B cell (primary cell): Measurements from ENCODE around the gene CD44. TPM values are rescaled to one million over a fixed set of nuclear protein-coding genes. Genes with fewer than 3 reads are reported as not detected.

Experiments
- ATAC-seq: fragments of 200-7000 bp; cut with Tn5 transposase; one replicate; pipeline ENCODE4 v1.10.0; 2021; ENCODE audit warnings: low read depth, mild to moderate bottlenecking, moderate number of reproducible peaks, moderate library complexity
- CTCF ChIA-PET: fragments of 350-600 bp; sonication (Branson Sonifier 250); formaldehyde crosslinking; loops from one replicate; lab custom pipeline; 2021; ENCODE audit warnings: antibody characterized with exemption, inconsistent platforms; lab: Charles Lee
- POLR2A ChIA-PET: fragments of 350-600 bp; sonication (Branson Sonifier 250); formaldehyde crosslinking; loops from one replicate; lab custom pipeline; 2021; ENCODE audit warnings: antibody characterized with exemption; lab: Charles Lee
- DNase-seq: peaks from one replicate; pipeline ENCODE4 v3.0.0; 2013
- H2AFZ ChIP-seq: 2 replicates; pipeline ENCODE4 v1.6.1; 2012; ENCODE audit warnings: mild to moderate bottlenecking, low read depth, low read length; ENCODE audit not compliant: insufficient read depth, poor library complexity, severe bottlenecking
- H3K27ac ChIP-seq, 2 donors: 1 replicate in 1 of 2; 2 replicates in 1 of 2; pipeline ENCODE4 v1.5.1; 2012 to 2013; ENCODE audit warnings: low read length in 2 of 2, mild to moderate bottlenecking in 2 of 2, moderate library complexity in 1 of 2
- H3K27me3 ChIP-seq, 4 experiments: fragments of 200-600 bp in 1 of 4; sonication (generic) in 1 of 4; replicated peaks in 1 of 4; 1 replicate in 2 of 4; 2 replicates in 2 of 4; pipeline versions ENCODE4 v1.6.1 to v1.7.0; 2013 to 2016; ENCODE audit warnings: low read length in 3 of 4, mild to moderate bottlenecking in 2 of 4, mixed read lengths in 1 of 4, moderate library complexity in 1 of 4; ENCODE audit not compliant: insufficient read depth in 4 of 4, control insufficient read depth in 3 of 4; ENCODE audit errors: control extremely low read depth in 1 of 4
- H3K36me3 ChIP-seq, 2 experiments: replicated peaks in 1 of 2; 1 replicate in 1 of 2; 2 replicates in 1 of 2; pipeline versions ENCODE4 v1.6.1 to v1.7.1; 2013; ENCODE audit warnings: low read length in 1 of 2; ENCODE audit not compliant: insufficient read depth in 2 of 2, control insufficient read depth in 1 of 2; ENCODE audit errors: control extremely low read depth in 1 of 2, extremely low read depth in 1 of 2
- H3K4me1 ChIP-seq, 2 donors: fragments of 200-600 bp in 1 of 2; sonication (generic) in 1 of 2; 1 replicate in 1 of 2; 2 replicates in 1 of 2; pipeline versions ENCODE4 v1.5.1 to v1.6.1; 2013 to 2017; ENCODE audit warnings: low read length in 2 of 2; ENCODE audit not compliant: control insufficient read depth in 2 of 2, insufficient read depth in 2 of 2
- H3K4me2 ChIP-seq: replicated peaks from 2 replicates; pipeline ENCODE3; 2012; ENCODE audit warnings: mild to moderate bottlenecking, low read depth, low read length; ENCODE audit not compliant: poor library complexity, severe bottlenecking
- H3K4me3 ChIP-seq, 5 experiments: fragments of 200-600 bp in 1 of 5; sonication (generic) in 1 of 5; 1 replicate in 3 of 5; 2 replicates in 2 of 5; pipeline versions ENCODE4 v1.5.1 to v1.7.0; 2011 to 2016; ENCODE audit warnings: low read length in 4 of 5, mild to moderate bottlenecking in 4 of 5, low read depth in 2 of 5, control low read depth in 1 of 5, moderate library complexity in 1 of 5; ENCODE audit not compliant: insufficient read depth in 1 of 5; ENCODE audit errors: control extremely low read depth in 1 of 5, extremely low read depth in 1 of 5
- H3K79me2 ChIP-seq: fragments of 200-600 bp; sonication (generic); one replicate; pipeline ENCODE4 v1.6.0; 2016; ENCODE audit warnings: low read length; ENCODE audit not compliant: control insufficient read depth, insufficient read depth
- H3K9ac ChIP-seq: fragments of 200-600 bp; sonication (generic); 2 replicates; pipeline ENCODE4 v1.6.1; 2017; ENCODE audit warnings: mild to moderate bottlenecking, low read length, moderate library complexity
- H3K9me3 ChIP-seq, 3 donors: one replicate each; pipeline versions ENCODE4 v1.6.1 to v1.7.1; 2013; ENCODE audit warnings: low read length in 2 of 3; ENCODE audit not compliant: control insufficient read depth in 2 of 3, insufficient read depth in 1 of 3; ENCODE audit errors: control extremely low read depth in 1 of 3
- H4K20me1 ChIP-seq: 2 replicates; pipeline ENCODE4 v1.6.0; 2012; ENCODE audit warnings: mild to moderate bottlenecking, low read length; ENCODE audit not compliant: insufficient read depth, control insufficient read depth, poor library complexity, severe bottlenecking
- H3K27ac Mint-ChIP-seq: one replicate; pipeline ENCODE4 v1.8.0; 2021; ENCODE audit warnings: mixed read lengths
- H3K27me3 Mint-ChIP-seq: one replicate; pipeline ENCODE4 v1.8.0; 2021; ENCODE audit warnings: mixed read lengths
- H3K4me1 Mint-ChIP-seq: one replicate; pipeline ENCODE4 v1.8.0; 2021; ENCODE audit warnings: mixed read lengths
- H3K4me3 Mint-ChIP-seq: one replicate; pipeline ENCODE4 v1.8.0; 2021; ENCODE audit warnings: mixed read lengths
- H3K9me3 Mint-ChIP-seq: one replicate; pipeline ENCODE4 v1.8.0; 2022; ENCODE audit warnings: mixed read lengths; ENCODE audit not compliant: insufficient read depth
- EZH2 ChIP-seq: IDR thresholded peaks from 2 replicates; pipeline ENCODE4 v1.6.1; 2012; ENCODE audit warnings: borderline replicate concordance, low read depth, mild to moderate bottlenecking, moderate library complexity, low read length; ENCODE audit not compliant: insufficient read depth, poor library complexity, severe bottlenecking
- WGBS: methylation state at CpG from one replicate; pipeline ENCODE4 v1.1.5; 2013; ENCODE audit warnings: missing lambda C conversion rate; ENCODE audit not compliant: insufficient coverage; 5-methylcytosine and 5-hydroxymethylcytosine counted together
- intact Hi-C: fragments of 100-400 bp; cut with micrococcal nuclease; formaldehyde crosslinking; loops from one replicate; pipeline ENCODE4 v1.10.0; 2022
- polyA plus RNA-seq: library from polyadenylated mRNA; depleted of rRNA; stranded (reverse); fragments of >200 nt; gene quantifications from 2 replicates; pipeline ENCODE4 v1.2.3, GENCODE V29; 2012
- total RNA-seq, 2 donors: library from RNA; stranded (reverse); fragments of 120-200 nt in 1 of 2; gene quantifications; 1 replicate in 1 of 2; 2 replicates in 1 of 2; pipeline versions ENCODE4 v1.2.3 to v1.2.4, GENCODE V29; 2013 to 2022
- TF ChIP-seq, protein P1 (sequence below): fragments of 200-600 bp; IDR thresholded peaks from one replicate; pipeline ENCODE4 v1.8.0; 2022; ENCODE audit warnings: antibody characterized with exemption, mild to moderate bottlenecking

CD44 gene
- total and polyA plus RNA-seq, 2 donors (not counting 1 experiment from before 2014, with no cell fraction given) = 261 to 896 TPM

DNA sequence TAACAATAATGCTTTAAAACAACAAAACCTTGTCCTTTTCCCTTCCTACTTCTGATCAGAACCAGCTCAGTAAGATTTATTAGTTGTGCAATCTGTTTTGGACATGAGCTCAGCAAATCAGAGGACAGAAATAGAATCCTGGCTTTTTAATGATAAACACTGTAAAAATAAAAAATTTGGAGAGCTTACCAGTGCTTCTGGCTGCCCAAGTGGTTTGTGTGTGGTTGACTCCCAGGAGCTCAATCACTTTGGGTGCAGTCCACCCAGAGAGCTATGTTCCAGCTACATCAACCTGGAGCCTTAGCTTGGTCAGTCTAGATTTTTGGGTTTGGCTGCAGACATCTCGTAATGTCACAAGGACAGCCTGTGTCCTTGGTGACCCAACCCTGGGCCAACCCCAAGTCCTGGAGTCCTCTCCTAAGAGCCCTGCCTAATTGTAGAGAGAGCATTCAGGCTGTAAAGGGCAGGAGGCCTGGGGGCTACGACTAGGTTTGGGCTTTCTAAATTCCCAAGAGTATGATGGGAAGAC lies 28.5 kb downstream of the CD44 start:
- no peak for DNase-seq
- H3K27ac Mint-ChIP-seq = peak overlapping the region; percentile 97
- H3K4me3 Mint-ChIP-seq = peak overlapping the region; percentile 86
- H3K4me1 ChIP-seq = peaks cover 96 to 97% of the 10 kb centered on the region in 2 donors
- H3K9me3 Mint-ChIP-seq = no peaks in the 10 kb centered on the region
- H3K27me3 Mint-ChIP-seq = no peaks in the 10 kb centered on the region
- 65% methylated on average over 2 of the region's 2 CpGs for WGBS
- no peaks in the 10 kb centered on the region for H3K27me3 ChIP-seq
- H3K36me3 ChIP-seq = peaks cover 0 to 7% of the 10 kb centered on the region in 2 experiments
- peak overlapping the region; percentile 96 to 98 for H3K27ac ChIP-seq
- H4K20me1 ChIP-seq = no peaks in the 10 kb centered on the region
- peaks cover 100% of the 10 kb centered on the region for H3K4me1 Mint-ChIP-seq
- ChIA-PET POLR2A (interaction anchor here (1.1 to 1.4 kb wide), 2 partner anchors 67 to 89 kb away, joined by 3 read pairs; no protein-coding TSS in a partner anchor), CTCF (interaction anchor here (0.6 to 8.4 kb wide), 11 partner anchors 9 to 168 kb away, joined by 3 to 59 read pairs (median 4); partner anchors contain the start of gene CD44)
- TF ChIP-seq, protein P1, sequence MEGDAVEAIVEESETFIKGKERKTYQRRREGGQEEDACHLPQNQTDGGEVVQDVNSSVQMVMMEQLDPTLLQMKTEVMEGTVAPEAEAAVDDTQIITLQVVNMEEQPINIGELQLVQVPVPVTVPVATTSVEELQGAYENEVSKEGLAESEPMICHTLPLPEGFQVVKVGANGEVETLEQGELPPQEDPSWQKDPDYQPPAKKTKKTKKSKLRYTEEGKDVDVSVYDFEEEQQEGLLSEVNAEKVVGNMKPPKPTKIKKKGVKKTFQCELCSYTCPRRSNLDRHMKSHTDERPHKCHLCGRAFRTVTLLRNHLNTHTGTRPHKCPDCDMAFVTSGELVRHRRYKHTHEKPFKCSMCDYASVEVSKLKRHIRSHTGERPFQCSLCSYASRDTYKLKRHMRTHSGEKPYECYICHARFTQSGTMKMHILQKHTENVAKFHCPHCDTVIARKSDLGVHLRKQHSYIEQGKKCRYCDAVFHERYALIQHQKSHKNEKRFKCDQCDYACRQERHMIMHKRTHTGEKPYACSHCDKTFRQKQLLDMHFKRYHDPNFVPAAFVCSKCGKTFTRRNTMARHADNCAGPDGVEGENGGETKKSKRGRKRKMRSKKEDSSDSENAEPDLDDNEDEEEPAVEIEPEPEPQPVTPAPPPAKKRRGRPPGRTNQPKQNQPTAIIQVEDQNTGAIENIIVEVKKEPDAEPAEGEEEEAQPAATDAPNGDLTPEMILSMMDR = no peak
- TF ChIP-seq EZH2 = no peak
- H3K9me3 ChIP-seq = no peaks in the 10 kb centered on the region
- H3K79me2 ChIP-seq = peaks cover 96% of the 10 kb centered on the region
- peak overlapping the region; percentile 65 for H3K9ac ChIP-seq
- intact Hi-C loops = loop anchor here (2.0 to 10.0 kb wide), 2 partner anchors 47 to 127 kb away; no protein-coding TSS in a partner anchor
- no peak for ATAC-seq
- peak overlapping the region in 1 of 5 experiments; percentile 7 for H3K4me3 ChIP-seq
- H3K4me2 ChIP-seq = peak overlapping the region; percentile 79
- H2AFZ ChIP-seq = no peak overlapping the region

DNA sequence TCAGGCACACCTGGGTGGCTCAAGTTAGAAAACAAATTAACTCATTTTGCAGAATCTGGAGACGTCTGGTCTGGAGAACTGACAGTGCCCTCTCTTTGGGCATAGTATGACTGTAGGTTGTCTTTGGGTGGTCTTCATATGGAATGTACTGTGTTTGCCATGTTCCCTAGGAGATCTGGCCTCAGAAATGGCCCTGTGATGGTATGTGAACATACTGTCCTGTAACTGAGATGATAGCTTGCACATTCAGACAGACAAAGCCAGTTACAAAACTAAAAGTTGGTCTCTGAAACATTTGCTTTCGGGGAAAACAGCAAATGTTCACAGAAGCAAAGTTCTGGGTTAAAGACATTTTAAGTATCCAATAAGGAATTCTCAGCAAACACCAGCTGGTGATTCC lies 29.7 kb downstream of the CD44 start:
- WGBS = 79% methylated on average over 1 of the region's 2 CpGs
- ChIA-PET POLR2A (no interaction called here), CTCF (interaction anchor here (0.9 to 8.4 kb wide), 3 partner anchors 14 to 169 kb away, joined by 3 to 59 read pairs (median 3); no protein-coding TSS in a partner anchor)
- Mint-ChIP-seq H3K27me3 (no peaks in the 10 kb centered on the region), H3K4me3 (peak overlapping the region; percentile 49), H3K9me3 (no peaks in the 10 kb centered on the region), H3K4me1 (peaks cover 100% of the 10 kb centered on the region), H3K27ac (peak overlapping the region; percentile 97)
- Histone ChIP-seq H4K20me1 (no peaks in the 10 kb centered on the region), H3K36me3 (peaks cover 0 to 7% of the 10 kb centered on the region in 2 experiments), H3K4me1 (peaks cover 96 to 97% of the 10 kb centered on the region in 2 donors), H3K27me3 (no peaks in the 10 kb centered on the region), H2AFZ (no peak overlapping the region), H3K4me2 (peak overlapping the region; percentile 79), H3K27ac (peak overlapping the region; percentile 96 to 98), H3K9ac (no peak overlapping the region), H3K79me2 (peaks cover 92% of the 10 kb centered on the region), H3K4me3 (no peak overlapping the region), H3K9me3 (no peaks in the 10 kb centered on the region)
- TF ChIP-seq EZH2 = no peak
- TF ChIP-seq, protein P1 = no peak
- intact Hi-C loops = loop anchor here (10.0 kb wide), 1 partner anchor 46 kb away; no protein-coding TSS in a partner anchor
- ATAC-seq = no peak
- DNase-seq = no peak
